GM04503 (cell line): ENCODE measurements around the gene MAGEA9.
"Not testable (repeated sequence)": the region's sequence is repeated elsewhere in the genome, so short reads cannot be mapped to it uniquely, and the experiment has no call there.

Experiments used
- DNase-seq: peaks from one replicate; pipeline ENCODE4 v3.0.0-alpha.2; 2012; ENCODE audit warnings: low read depth

MAGEA9 gene, protein sequence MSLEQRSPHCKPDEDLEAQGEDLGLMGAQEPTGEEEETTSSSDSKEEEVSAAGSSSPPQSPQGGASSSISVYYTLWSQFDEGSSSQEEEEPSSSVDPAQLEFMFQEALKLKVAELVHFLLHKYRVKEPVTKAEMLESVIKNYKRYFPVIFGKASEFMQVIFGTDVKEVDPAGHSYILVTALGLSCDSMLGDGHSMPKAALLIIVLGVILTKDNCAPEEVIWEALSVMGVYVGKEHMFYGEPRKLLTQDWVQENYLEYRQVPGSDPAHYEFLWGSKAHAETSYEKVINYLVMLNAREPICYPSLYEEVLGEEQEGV

GRCh38 chrX:149781727-149782126 is at the start of gene MAGEA9:
MAGEA9 (plus strand) TSS chrX:149781930; CDS start chrX:149786211, 4,281 bp downstream.
- DNase-seq = not testable (repeated sequence)

- DNase-seq = not testable (repeated sequence)
These were observed 39.5 kb upstream of the MAGEA9 start for GRCh38 chrX:149742269-149742668.

DNA sequence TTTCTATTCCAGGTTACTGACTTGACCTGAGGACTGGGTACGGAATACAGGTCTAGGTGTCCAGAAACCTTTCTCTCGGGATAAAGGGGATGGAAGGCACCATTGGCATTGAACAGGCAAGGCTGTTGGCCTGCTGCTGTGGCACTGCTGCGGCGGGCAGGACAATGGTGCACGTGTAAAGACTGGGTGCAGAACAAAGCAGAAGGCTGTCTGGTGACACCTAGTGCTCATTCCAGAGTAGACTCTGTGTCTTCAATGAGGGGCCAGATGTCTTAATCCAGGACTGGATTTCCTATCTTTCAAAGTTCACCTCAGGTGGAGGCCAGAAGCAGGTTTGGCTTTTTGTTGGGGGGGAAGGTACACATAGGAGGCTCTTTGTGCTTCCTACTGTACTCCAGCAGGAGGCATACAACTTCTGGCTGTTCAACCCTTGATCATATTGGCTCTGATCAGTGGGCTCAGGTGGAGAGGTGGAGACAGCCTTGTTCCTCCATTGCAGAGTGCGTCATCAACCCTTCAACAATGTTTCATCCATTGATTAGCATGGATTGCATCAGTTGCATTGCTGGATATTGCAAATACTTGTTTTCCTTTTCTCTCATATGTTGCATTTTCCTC is 35.2 kb upstream of the MAGEA9 start:
- DNase-seq = not testable (repeated sequence)

DNA sequence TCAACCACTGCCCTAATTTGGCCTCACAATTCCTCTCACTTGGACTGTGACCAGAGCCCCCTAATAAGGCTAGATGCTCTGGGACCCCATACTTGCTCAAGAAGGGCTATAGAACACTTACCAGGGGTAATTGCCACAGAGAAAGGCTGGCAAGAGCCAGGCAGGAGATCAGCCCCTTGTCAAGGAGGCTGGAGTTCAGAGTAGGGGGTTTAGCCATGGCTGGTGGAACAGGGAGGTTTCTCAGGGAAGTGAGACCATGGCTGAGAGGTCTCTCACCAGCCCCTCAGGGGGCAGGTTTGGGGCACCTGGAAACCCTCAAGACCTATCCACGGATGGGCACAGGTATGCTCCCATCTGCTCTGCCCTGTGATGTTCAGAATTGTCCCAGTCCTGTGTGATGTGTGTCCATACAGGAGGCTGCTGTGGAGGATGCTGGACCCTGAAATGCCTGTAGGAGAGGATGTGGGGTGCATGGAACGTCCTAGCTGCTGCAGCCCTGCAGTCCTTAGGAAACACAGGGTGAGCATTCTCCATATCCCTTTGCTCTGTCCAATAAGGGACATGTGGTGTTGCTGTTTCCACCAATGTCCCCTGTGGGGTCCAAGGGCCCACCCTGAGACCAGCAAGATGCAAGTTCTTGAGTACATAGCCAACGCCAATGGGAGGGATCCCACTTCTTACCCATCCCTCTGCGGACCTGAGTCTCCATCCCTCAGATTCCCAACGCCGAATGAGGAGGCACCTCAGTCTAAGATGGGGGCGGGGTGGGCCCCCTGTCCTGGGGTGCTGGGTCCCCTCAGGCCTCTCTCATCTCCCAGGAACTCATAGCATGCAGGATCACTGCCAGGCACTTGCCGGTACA is 24.3 kb upstream of the MAGEA9 start:
- no peak for DNase-seq

- no peak for DNase-seq
These were observed 23.5 kb upstream of the MAGEA9 start for GRCh38 chrX:149758068-149758714.

GRCh38 chrX:149758715-149759078 is 23.0 kb upstream of the MAGEA9 start:
- not testable (repeated sequence) for DNase-seq

DNA sequence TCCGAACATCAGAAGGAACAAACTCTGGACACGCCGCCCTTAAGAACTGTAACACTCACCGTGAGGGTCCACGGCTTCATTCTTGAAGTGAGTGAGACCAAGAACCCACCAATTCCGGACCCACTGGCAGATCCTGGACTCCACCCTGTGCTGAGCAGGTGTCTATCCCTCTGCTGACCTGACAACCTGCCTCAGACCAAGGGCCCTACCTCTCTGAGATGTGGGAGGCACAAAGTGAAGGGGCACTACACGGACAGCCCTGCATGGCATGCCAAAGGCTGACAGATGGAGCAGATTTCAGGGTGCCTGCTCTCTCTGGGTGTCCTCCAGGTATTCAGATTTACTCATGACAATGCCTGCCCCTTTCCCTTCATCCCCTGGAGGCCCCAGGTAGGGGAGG is 21.9 kb upstream of the MAGEA9 start:
- DNase-seq = no peak

DNA sequence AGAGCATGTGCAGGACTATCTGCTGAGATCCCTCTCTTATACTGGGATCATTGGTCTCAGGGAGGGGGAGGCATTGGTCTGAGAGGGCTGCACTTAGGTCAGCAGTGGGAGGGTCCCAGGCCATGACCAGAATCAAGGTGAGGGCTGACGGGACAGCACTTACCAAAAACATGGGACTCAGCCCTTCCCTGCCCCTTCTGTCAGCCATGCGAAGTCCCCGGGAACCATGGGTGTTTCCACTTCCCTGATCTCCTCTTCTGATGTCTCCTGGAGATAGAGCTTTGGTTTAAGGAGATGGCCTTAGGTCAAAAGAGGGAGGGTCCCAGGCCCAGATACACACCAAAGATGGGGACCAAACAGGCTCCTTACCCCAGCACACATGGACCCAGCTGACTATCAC is 20.8 kb upstream of the MAGEA9 start:
- no peak for DNase-seq

DNA sequence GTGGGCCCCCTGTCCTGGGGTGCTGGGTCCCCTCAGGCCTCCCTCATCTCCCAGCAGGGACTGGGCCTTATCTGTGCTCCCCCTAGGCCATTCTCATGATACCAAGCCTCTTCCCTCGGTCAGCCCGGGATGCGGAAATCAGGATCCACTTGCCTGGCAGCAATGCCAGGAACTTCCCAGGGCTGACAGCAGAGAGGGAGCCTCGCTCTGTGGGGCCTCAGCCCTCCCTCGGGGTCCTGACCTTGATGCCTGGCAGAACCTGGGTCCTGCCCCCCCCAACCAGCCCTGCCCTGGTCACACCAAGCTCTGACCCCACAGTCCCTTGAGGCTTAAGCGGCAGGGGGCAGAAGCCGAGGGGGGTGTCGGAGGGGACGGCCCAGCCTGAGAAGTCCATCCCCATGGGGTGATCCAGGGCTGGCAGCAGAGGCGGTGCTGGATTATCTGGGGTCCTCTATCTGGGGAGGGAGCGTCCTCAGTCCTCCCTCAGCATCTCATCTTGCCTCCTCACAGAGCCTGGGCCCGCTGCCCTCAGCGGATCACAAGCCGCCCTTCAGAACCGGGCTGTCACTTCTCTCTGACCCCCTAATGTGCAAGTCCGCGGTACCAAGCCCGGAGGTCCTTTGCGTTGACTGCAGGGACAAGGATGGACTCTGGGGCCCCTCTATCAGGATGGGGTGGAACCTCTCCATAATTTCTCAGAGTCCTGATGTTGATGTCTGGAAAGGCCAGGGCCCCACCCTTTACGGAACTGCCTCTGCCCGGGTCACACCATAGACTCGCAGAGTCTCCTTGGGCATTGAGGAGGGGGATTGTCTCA is 19.7 kb upstream of the MAGEA9 start:
- DNase-seq = not testable (repeated sequence)

DNA sequence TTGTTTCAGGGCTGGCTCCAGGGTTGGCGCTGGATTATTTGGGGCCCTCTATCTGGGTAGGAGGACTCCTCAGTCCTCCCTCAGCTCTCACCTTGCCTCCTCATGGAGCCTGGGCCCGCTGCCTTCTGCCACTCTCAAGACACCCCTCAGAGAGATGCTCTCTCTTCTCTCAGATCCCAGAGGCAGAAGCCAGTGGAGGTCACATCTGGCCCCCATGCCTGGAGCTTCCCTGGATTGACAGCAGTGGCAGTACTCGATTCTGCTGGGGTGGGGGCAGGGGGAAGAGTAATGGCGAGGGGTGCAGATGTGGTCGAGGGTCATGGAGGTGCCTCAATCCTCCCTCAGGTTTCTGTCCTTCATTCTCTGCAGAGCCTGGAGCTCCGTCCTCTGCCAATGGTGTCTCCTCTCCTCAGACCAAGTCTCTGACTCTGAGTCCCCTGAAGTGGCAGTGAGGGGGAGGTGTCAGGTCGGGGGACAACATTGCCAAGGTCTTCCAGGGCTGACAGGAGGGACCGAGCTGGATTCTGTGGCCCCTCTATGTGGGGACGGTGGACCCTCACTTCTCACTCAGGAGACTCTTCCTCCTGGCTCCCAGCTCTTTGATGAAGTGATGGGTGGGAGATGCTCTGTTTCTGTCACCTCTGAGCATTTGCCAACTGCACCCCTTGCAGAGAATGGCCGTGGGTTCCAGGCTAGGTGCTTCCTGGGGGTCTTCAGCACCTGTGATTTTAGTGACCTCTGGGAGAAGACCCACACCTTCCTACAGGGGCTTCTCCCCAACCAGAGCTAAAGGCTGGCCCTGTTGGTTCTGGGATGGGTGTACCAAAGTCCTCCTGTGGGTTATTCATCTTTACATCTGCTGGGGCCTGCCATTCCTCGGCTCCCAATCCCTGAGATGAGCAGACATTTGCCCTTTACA is 18.8 kb upstream of the MAGEA9 start:
- DNase-seq = no peak

DNA sequence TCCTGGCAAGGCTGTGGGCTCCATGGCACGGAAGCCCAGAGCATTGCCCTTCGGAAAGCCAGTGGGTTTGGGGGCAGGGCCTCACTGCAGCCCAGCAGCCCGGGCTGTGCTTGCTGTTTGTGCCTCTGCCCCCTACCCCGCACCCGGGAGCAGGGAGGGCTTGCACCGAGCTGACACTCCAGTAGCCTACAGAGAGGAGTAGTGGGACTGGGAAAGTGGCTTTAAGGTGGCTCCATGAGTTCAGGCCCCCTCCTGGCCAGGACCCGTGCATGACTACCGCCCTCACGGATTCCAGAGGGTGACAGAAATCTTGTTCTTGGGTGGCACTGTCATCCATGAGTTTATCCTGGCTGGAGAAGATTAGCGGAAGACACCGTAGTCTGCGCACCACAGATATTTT is 11.4 kb upstream of the MAGEA9 start:
- not testable (repeated sequence) for DNase-seq

DNA sequence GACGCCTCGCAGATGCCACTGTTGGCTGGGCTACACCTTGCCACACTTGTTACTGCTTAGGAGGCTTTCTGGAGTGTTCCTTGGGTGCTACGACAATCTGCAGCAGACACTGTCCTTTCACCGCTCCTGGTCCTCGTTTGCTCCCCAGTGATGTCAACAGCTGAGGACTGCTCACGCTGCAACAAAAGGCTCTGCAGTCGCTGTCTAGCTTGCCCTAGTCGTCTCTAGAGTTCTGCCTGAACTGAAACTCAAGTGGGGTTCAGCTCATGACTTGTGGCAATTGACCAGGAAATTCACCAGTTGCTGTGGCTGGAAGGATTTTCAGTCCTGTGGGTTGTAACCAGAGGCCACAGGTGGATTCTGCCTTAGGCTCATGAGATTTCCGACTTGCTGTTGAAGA is 8.7 kb upstream of the MAGEA9 start:
- DNase-seq = not testable (repeated sequence)

GRCh38 chrX:149773768-149774167 is 8.0 kb upstream of the MAGEA9 start, which contains the start of gene HSFX1:
HSFX1 (plus strand) TSS chrX:149774068; CDS start chrX:149774682, 614 bp downstream.
- not testable (repeated sequence) for DNase-seq

DNA sequence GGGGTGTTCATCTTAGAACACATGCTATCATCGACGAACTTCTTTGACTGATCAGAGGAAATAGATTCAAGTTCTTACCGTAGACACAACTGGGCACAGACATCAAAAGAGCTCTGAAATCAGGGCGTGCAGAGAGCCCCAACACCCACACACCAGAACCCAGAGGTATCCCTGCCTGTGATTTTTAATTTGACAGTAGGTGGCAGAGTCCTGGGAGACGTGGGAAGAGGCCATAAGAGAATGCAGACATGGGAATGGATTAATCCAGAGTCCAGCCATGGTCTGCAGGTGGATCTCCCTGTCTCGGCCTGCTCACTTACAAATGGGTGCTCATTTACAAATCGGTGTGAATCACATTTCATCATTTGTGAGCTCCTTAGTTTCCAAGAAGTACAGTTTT is 3.7 kb upstream of the MAGEA9 start:
- DNase-seq = not testable (repeated sequence)

- not testable (repeated sequence) for DNase-seq
These were observed 13.8 kb downstream of the MAGEA9 start for GRCh38 chrX:149795531-149795930.

- no peak for DNase-seq
These were observed 17.5 kb downstream of the MAGEA9 start for GRCh38 chrX:149799095-149799714.

- DNase-seq = no peak
These were observed 18.2 kb downstream of the MAGEA9 start for GRCh38 chrX:149799938-149800337.

- no peak for DNase-seq
These were observed 21.8 kb downstream of the MAGEA9 start for GRCh38 chrX:149803458-149804062.

GRCh38 chrX:149804102-149804501 is 22.4 kb downstream of the MAGEA9 start:
- no peak for DNase-seq
